Measurements from ENCODE around the gene EXOC3L1. TPM values are rescaled to one million over a fixed set of nuclear protein-coding genes. Genes with fewer than 3 reads are reported as not detected.

The EXOC3L1 gene
- total and polyA plus RNA-seq, 2 of the 13 experiments (the other 11 are each of a cell fraction or from before 2014, with no cell fraction given) = 0.12 TPM; not detected in 1

DNA sequence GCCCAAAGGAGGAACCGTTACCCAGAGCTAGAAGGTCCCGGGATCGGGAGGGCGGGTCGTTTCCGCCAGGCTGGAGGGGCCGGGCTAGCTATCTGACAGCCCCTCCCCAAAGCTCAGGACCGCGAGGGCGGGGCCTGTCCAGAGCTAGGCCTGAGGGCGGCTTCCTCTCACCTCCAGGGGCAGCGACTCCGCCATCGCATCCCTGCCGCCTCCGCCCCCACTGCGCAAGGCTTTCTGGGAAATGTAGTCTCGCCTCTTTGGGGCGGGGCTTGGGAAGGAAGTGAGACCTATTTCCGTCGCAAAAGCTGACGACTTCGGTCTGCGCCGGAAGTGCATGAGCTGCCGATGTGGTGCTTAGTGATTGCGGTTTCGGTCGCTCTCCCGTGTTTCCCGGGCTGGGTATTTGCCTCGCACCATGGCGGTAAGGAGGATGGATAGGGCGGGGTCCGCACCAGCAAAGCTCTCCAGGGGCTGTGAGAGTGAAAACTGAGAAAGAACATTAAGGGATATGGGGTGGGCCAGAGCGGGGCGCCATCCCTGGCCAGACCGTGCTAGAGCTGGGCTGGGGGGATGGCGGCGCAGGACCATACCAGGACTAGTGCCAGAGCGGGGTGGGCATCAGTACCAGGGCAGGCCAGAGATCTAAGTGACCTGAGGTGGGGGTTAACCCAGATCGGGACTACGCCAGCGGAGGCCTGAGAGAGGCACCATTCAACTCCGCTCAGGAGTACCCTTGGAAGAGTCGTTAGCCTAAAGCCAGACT lies 37.0 kb upstream of the EXOC3L1 start, which contains the start of gene TMEM208 (continued):
- TF ChIP-seq ZBTB3 (CRISPR knock-in tag; IDR thresholded peaks at IDR 0.05; ENCODE audit: borderline replicate concordance, low read depth) (peak; percentile 91), SETDB1 (CRISPR knock-in tag; IDR thresholded peaks at IDR 0.05; ENCODE audit: borderline replicate concordance) (no peak; the same call in 1 of the 2 replicates), ZNF564 (CRISPR knock-in tag; IDR thresholded peaks at IDR 0.05) (peak; percentile 52; the same call in 1 of the 2 replicates), ERF (CRISPR knock-in tag; IDR thresholded peaks at IDR 0.05) (peak; percentile 99), ZNF607 (CRISPR knock-in tag; IDR thresholded peaks at IDR 0.05; ENCODE audit: borderline replicate concordance) (peak; percentile 92), PHF8 (CRISPR knock-in tag; IDR thresholded peaks at IDR 0.05) (peak; percentile 89), ZNF547 (CRISPR knock-in tag; IDR thresholded peaks at IDR 0.05) (no peak; the same call in 1 of the 2 replicates), GPN1 (CRISPR knock-in tag; IDR thresholded peaks at IDR 0.05; ENCODE audit: borderline replicate concordance) (no peak), NFRKB (IDR thresholded peaks at IDR 0.05) (no peak), KDM2A (CRISPR knock-in tag; IDR thresholded peaks at IDR 0.05; ENCODE audit: borderline replicate concordance, low read depth) (peak; percentile 95), TGIF2 (CRISPR knock-in tag; IDR thresholded peaks at IDR 0.05) (peak; percentile 85; the same call in 1 of the 2 replicates), ZNF496 (CRISPR knock-in tag; IDR thresholded peaks at IDR 0.05; ENCODE audit: insufficient replicate concordance) (no peak), U2AF1 (optimal IDR thresholded peaks at IDR 0.05; ENCODE audit: low read depth, low read length) (no peak), ZFY (CRISPR knock-in tag; IDR thresholded peaks at IDR 0.05) (peak; percentile 94), RFX5 (IDR thresholded peaks at IDR 0.05; ENCODE audit: low read depth, low read length) (no peak), LCORL (IDR thresholded peaks at IDR 0.05) (no peak), LCORL (CRISPR knock-in tag; IDR thresholded peaks at IDR 0.05) (peak; percentile 86), ZNF451 (CRISPR knock-in tag; IDR thresholded peaks at IDR 0.05) (0 out of 2 replicates have a peak, but pooled peaks have one; percentile 55), NONO (IDR thresholded peaks at IDR 0.05) (no peak), NONO (CRISPR knock-in tag; conservative IDR thresholded peaks at IDR 0.05) (peak; percentile 96), ZNF792 (CRISPR knock-in tag; IDR thresholded peaks at IDR 0.05) (no peak; the same call in none of the 2 replicates), HDAC6 (IDR thresholded peaks at IDR 0.05; ENCODE audit: low read depth, low read length) (no peak), ZNF841 (CRISPR knock-in tag; IDR thresholded peaks at IDR 0.05; ENCODE audit: borderline replicate concordance) (no peak), MTA3 (CRISPR knock-in tag; IDR thresholded peaks at IDR 0.05) (no peak), ZNF737 (CRISPR knock-in tag; IDR thresholded peaks at IDR 0.05; ENCODE audit: borderline replicate concordance) (0 out of 2 replicates have a peak, but pooled peaks have one; percentile 20), ATF3 (CRISPR knock-in tag; IDR thresholded peaks at IDR 0.05) (peak; percentile 64; the same call in 1 of the 2 replicates)
- TF ChIP-seq, protein P1, sequence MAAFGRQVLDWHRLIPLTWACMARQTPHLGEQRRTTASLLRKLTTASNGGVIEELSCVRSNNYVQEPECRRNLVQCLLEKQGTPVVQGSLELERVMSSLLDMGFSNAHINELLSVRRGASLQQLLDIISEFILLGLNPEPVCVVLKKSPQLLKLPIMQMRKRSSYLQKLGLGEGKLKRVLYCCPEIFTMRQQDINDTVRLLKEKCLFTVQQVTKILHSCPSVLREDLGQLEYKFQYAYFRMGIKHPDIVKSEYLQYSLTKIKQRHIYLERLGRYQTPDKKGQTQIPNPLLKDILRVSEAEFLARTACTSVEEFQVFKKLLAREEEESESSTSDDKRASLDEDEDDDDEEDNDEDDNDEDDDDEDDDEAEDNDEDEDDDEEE (CRISPR knock-in tag; IDR thresholded peaks at IDR 0.05) = peak; percentile 87
- TF ChIP-seq, protein P2, sequence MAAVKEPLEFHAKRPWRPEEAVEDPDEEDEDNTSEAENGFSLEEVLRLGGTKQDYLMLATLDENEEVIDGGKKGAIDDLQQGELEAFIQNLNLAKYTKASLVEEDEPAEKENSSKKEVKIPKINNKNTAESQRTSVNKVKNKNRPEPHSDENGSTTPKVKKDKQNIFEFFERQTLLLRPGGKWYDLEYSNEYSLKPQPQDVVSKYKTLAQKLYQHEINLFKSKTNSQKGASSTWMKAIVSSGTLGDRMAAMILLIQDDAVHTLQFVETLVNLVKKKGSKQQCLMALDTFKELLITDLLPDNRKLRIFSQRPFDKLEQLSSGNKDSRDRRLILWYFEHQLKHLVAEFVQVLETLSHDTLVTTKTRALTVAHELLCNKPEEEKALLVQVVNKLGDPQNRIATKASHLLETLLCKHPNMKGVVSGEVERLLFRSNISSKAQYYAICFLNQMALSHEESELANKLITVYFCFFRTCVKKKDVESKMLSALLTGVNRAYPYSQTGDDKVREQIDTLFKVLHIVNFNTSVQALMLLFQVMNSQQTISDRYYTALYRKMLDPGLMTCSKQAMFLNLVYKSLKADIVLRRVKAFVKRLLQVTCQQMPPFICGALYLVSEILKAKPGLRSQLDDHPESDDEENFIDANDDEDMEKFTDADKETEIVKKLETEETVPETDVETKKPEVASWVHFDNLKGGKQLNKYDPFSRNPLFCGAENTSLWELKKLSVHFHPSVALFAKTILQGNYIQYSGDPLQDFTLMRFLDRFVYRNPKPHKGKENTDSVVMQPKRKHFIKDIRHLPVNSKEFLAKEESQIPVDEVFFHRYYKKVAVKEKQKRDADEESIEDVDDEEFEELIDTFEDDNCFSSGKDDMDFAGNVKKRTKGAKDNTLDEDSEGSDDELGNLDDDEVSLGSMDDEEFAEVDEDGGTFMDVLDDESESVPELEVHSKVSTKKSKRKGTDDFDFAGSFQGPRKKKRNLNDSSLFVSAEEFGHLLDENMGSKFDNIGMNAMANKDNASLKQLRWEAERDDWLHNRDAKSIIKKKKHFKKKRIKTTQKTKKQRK (IDR thresholded peaks at IDR 0.05; ENCODE audit: low read length) = no peak

Measured in HepG2 (cell line).